Astrocyte (in vitro differentiated cells and primary cell): ENCODE results near the gene OSTC. TPM values are rescaled to one million over a fixed set of nuclear protein-coding genes. Genes with fewer than 3 reads are reported as not detected.

Source experiments
- DNase-seq: peaks from one replicate; pipeline ENCODE4 v3.0.0-alpha.2; 2010; ENCODE audit warnings: low read depth
- FAIRE-seq: peaks from 2 replicates; lab custom pipeline; 2011; peaks lifted over from hg19 to GRCh38; lab: Jason Lieb, UNC
- H2AFZ ChIP-seq: 2 replicates; pipeline ENCODE4 v1.6.0; 2012; ENCODE audit warnings: low read depth, low read length, inconsistent platforms
- H3K27ac ChIP-seq: 2 replicates; pipeline ENCODE4 v1.5.1; 2011; ENCODE audit warnings: low read depth, low read length, inconsistent platforms
- H3K27me3 ChIP-seq: 2 replicates; pipeline ENCODE4 v1.6.0; 2011; ENCODE audit warnings: low read length, inconsistent platforms; ENCODE audit not compliant: insufficient read depth
- H3K36me3 ChIP-seq: 2 replicates; pipeline ENCODE4 v1.5.1; 2011; ENCODE audit warnings: low read length, inconsistent platforms; ENCODE audit not compliant: insufficient read depth
- H3K4me1 ChIP-seq: 2 replicates; pipeline ENCODE4 v1.5.1; 2011; ENCODE audit warnings: low read length, inconsistent platforms; ENCODE audit not compliant: insufficient read depth
- H3K4me2 ChIP-seq: 2 replicates; pipeline ENCODE4 v1.6.0; 2012; ENCODE audit warnings: low read length, inconsistent platforms
- H3K4me3 ChIP-seq: 2 replicates; pipeline ENCODE4 v1.5.1; 2011; ENCODE audit warnings: low read depth, mild to moderate bottlenecking, low read length, inconsistent platforms; ENCODE audit not compliant: insufficient read depth
- H3K79me2 ChIP-seq: 2 replicates; pipeline ENCODE4 v1.6.0; 2012; ENCODE audit warnings: mild to moderate bottlenecking, low read length, inconsistent platforms; ENCODE audit not compliant: insufficient read depth
- H3K9ac ChIP-seq: 2 replicates; pipeline ENCODE4 v1.6.0; 2012; ENCODE audit warnings: mild to moderate bottlenecking, low read length, inconsistent platforms
- H3K9me3 ChIP-seq: 2 replicates; pipeline ENCODE4 v1.5.1; 2012; ENCODE audit warnings: low read depth, mild to moderate bottlenecking, low read length, inconsistent platforms; ENCODE audit not compliant: insufficient read depth
- H4K20me1 ChIP-seq: 2 replicates; pipeline ENCODE4 v1.6.0; 2012; ENCODE audit warnings: low read length, inconsistent platforms; ENCODE audit not compliant: insufficient read depth
- H3K27ac Mint-ChIP-seq: one replicate; pipeline ENCODE4 v1.8.0; 2021; ENCODE audit warnings: mild to moderate bottlenecking, mixed read lengths; ENCODE audit not compliant: unreplicated experiment
- H3K27me3 Mint-ChIP-seq: one replicate; pipeline ENCODE4 v1.8.0; 2021; ENCODE audit warnings: low read depth, mixed read lengths; ENCODE audit not compliant: unreplicated experiment
- H3K36me3 Mint-ChIP-seq: one replicate; pipeline ENCODE4 v1.8.0; 2021; ENCODE audit warnings: low read depth, mixed read lengths; ENCODE audit not compliant: unreplicated experiment
- H3K4me1 Mint-ChIP-seq: one replicate; pipeline ENCODE4 v1.8.0; 2021; ENCODE audit warnings: low read depth, mixed read lengths; ENCODE audit not compliant: unreplicated experiment
- H3K4me3 Mint-ChIP-seq: one replicate; pipeline ENCODE4 v1.8.0; 2021; ENCODE audit warnings: mild to moderate bottlenecking, moderate library complexity, mixed read lengths; ENCODE audit not compliant: unreplicated experiment
- H3K9me3 Mint-ChIP-seq: one replicate; pipeline ENCODE4 v1.8.0; 2021; ENCODE audit warnings: mild to moderate bottlenecking, mixed read lengths; ENCODE audit not compliant: unreplicated experiment
- CTCF ChIP-seq: IDR thresholded peaks from 2 replicates; pipeline ENCODE4 v1.5.1; 2011; ENCODE audit warnings: low read depth, mild to moderate bottlenecking, inconsistent platforms, low read length, moderate library complexity; ENCODE audit not compliant: insufficient read depth
- EZH2 ChIP-seq: IDR thresholded peaks from 2 replicates; pipeline ENCODE4 v1.6.1; 2012; ENCODE audit warnings: mild to moderate bottlenecking, low read length, inconsistent platforms; ENCODE audit not compliant: insufficient read depth
- total RNA-seq: library from RNA; stranded (reverse); gene quantifications from 2 replicates; pipeline ENCODE4 v1.2.1, GENCODE V29; 2021

Gene OSTC
- total RNA-seq, 1 donor from 2014 or later, result 240 TPM

DNA sequence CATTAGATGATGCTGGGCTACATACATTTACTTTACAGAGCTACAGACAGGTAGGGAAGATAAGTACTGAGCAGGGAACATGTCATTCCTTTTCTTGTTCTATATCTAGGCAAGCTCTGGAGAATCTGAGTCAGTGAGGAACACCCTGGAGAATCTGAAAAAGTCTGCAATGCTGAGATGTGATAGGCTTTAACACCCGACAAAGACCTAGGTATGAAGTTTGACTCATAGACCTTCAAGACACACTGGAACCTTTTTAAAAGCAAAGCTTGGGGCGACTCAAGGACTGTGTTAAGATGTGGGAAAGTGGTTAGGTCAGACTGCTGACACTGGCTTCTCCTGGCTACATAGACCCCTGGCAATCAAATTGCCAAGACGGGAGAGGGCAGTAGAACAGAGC lies 42.8 kb downstream of the OSTC start:
- no peak for TF ChIP-seq EZH2
- TF ChIP-seq CTCF, result no peak
- Mint-ChIP-seq H3K27ac (no peak overlapping the region), H3K9me3 (no peaks in the 10 kb centered on the region)

DNA sequence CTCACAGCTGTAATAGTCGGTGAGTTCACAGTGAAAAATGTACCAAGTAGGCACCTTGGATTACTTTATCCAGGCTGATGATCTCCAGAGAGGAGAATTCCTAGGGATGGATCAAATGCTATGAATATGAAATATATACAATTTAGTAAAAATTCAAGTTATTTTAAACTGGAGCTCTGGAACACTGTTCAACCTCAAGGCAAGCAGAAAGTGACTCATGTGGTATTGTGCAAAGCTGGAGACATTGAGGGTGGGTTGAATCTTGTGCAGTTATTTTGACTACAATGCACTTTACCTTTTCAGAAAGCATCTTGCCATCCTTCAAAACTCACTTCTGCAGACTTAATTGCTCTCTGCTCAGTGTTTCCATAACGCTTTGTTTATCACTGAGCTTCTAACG lies 43.4 kb downstream of the OSTC start:
- Histone ChIP-seq H3K9me3 (no peaks in the 10 kb centered on the region), H3K4me3 (no peak overlapping the region), H3K27me3 (no peaks in the 10 kb centered on the region), H2AFZ (no peak overlapping the region), H3K9ac (no peak overlapping the region), H3K4me1 (no peaks in the 10 kb centered on the region), H4K20me1 (no peaks in the 10 kb centered on the region), H3K27ac (no peak overlapping the region), H3K36me3 (no peaks in the 10 kb centered on the region), H3K79me2 (no peaks in the 10 kb centered on the region), H3K4me2 (no peak overlapping the region)
- Mint-ChIP-seq H3K27me3 (no peaks in the 10 kb centered on the region), H3K4me3 (no peak overlapping the region), H3K27ac (no peak overlapping the region), H3K36me3 (no peaks in the 10 kb centered on the region), H3K4me1 (peaks cover 3% of the 10 kb centered on the region), H3K9me3 (no peaks in the 10 kb centered on the region)
- FAIRE-seq, result no peak
- no peak for DNase-seq
- TF ChIP-seq CTCF, result no peak
- TF ChIP-seq EZH2, result no peak

More for the DNA sequence above, 42.8 kb downstream of the OSTC start:
- no peak overlapping the region for H3K4me3 ChIP-seq
- no peaks in the 10 kb centered on the region for H4K20me1 ChIP-seq
- H3K9ac ChIP-seq, result no peak overlapping the region
- no peak overlapping the region for H3K27ac ChIP-seq
- H3K4me1 ChIP-seq, result no peaks in the 10 kb centered on the region
- peak; percentile 16 for DNase-seq
- H3K27me3 ChIP-seq, result no peaks in the 10 kb centered on the region
- no peaks in the 10 kb centered on the region for H3K27me3 Mint-ChIP-seq
- no peaks in the 10 kb centered on the region for H3K36me3 ChIP-seq
- no peaks in the 10 kb centered on the region for H3K79me2 ChIP-seq
- no peak overlapping the region for H2AFZ ChIP-seq
- H3K9me3 ChIP-seq, result no peaks in the 10 kb centered on the region
- FAIRE-seq, result peak; percentile 13
- H3K36me3 Mint-ChIP-seq, result no peaks in the 10 kb centered on the region
- H3K4me1 Mint-ChIP-seq, result peaks cover 3% of the 10 kb centered on the region
- H3K4me3 Mint-ChIP-seq, result peak overlapping the region; percentile 8
- no peak overlapping the region for H3K4me2 ChIP-seq

GRCh38 chr4:108694423-108694822 lies 44.0 kb downstream of the OSTC start:
- no peaks in the 10 kb centered on the region for H3K36me3 ChIP-seq
- no peaks in the 10 kb centered on the region for H3K4me1 ChIP-seq
- Mint-ChIP-seq H3K27ac (no peak overlapping the region), H3K4me1 (peaks cover 3% of the 10 kb centered on the region), H3K27me3 (no peaks in the 10 kb centered on the region), H3K36me3 (no peaks in the 10 kb centered on the region), H3K4me3 (no peak overlapping the region), H3K9me3 (no peaks in the 10 kb centered on the region)
- TF ChIP-seq CTCF, result no peak
- TF ChIP-seq EZH2, result no peak
- no peaks in the 10 kb centered on the region for H3K9me3 ChIP-seq
- no peaks in the 10 kb centered on the region for H4K20me1 ChIP-seq
- no peak for DNase-seq
- no peak overlapping the region for H3K4me3 ChIP-seq
- H3K79me2 ChIP-seq, result no peaks in the 10 kb centered on the region
- no peak overlapping the region for H3K27ac ChIP-seq
- no peak for FAIRE-seq
- no peak overlapping the region for H3K4me2 ChIP-seq
- no peaks in the 10 kb centered on the region for H3K27me3 ChIP-seq
- H2AFZ ChIP-seq, result no peak overlapping the region
- H3K9ac ChIP-seq, result no peak overlapping the region
